Measurements from ENCODE around the gene DPEP2. TPM values are rescaled to one million over a fixed set of nuclear protein-coding genes. Genes with fewer than 3 reads are reported as not detected.

The DPEP2 gene
- total and polyA plus RNA-seq, 10 of the 15 experiments (the other 5 are each of a cell fraction or from before 2014, with no cell fraction given) = 0.04 to 4.0 (median 2.1) TPM

DNA sequence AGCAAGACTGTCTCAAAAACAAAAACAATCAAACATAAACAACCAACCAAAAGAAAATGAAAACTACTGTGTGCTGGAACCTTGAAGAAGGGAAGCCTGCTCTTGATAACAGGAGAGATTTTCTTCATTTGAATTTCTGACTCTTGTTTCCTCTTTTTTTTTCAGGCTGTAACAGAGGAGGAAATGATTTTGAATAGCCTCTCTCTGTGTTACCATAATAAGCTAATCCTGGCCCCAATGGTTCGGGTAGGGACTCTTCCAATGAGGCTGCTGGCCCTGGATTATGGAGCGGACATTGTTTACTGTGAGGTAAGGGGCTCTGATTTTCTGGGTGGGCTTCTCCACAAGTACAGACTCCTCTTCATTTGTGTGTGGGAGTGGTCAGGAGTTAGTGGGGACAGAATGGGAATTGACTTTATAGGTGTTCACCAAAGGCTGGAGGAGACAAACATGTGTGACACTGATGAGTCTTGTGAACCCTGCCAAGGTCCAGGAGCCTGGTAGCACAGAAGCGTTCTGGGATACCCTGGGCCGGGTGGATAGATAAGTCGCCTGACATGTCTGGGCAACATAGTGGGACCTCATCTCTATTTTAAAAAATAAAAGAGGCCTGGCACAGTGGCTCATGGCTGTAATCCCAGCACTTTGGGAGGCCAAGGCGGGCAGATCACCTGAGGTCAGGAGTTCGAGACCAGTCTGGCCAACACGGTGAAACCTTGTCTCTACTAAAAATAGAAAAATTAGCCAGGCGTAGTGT, 38.7 kb upstream of the DPEP2 start:
- Histone ChIP-seq H3K9me3 (replicated peaks; ENCODE audit: control insufficient read depth, insufficient read depth, low read length) (no peaks in the 10 kb centered on the region), H3K9ac (ENCODE audit: control insufficient read depth, insufficient read depth, low read length) (peak overlapping the region; percentile 64), H3K79me2 (ENCODE audit: control insufficient read depth, insufficient read depth, low read length) (no peaks in the 10 kb centered on the region; the same call in 1 of the 2 replicates), H3K4me3 (peak overlapping the region; percentile 56; the same call in 1 of the 2 replicates), H3K36me3 (ENCODE audit: control insufficient read depth in 2 of 2, insufficient read depth in 2 of 2, low read length in 1 of 2) (peaks cover 0 to 1% of the 10 kb centered on the region in 2 experiments; a peak in 3 of 4 replicates), H2AFZ (ENCODE audit: control insufficient read depth, low read depth, low read length) (peak overlapping the region; percentile 75), H3K27me3 (replicated peaks in 1 of 2; ENCODE audit: control insufficient read depth in 2 of 2, insufficient read depth in 2 of 2, low read length in 1 of 2) (no peaks in the 10 kb centered on the region), H3K4me2 (ENCODE audit: control insufficient read depth, insufficient read depth) (peak overlapping the region; percentile 93), H4K20me1 (ENCODE audit: control insufficient read depth, insufficient read depth) (no peaks in the 10 kb centered on the region), H3K4me1 (ENCODE audit: control insufficient read depth, insufficient read depth, low read length) (peaks cover 17% of the 10 kb centered on the region), H3K27ac (ENCODE audit: control insufficient read depth, insufficient read depth) (peak overlapping the region; percentile 92)
- in situ Hi-C loops (cut with MboI) = no loop called here
- ChIA-PET POLR2A (interaction anchor here (0.6 to 0.7 kb wide), 3 partner anchors 37 to 527 kb away, joined by 3 to 4 read pairs (median 3); no protein-coding TSS in a partner anchor), RAD21 (ENCODE audit: unreplicated experiment) (interaction anchor here (0.7 to 1.0 kb wide), 5 partner anchors 28 to 102 kb away, joined by 3 to 4 read pairs (median 3); partner anchors contain the start of gene PSMB10), CTCF (interaction anchor here (0.6 to 2.3 kb wide), 10 partner anchors 12 to 1810 kb away, joined by 3 to 8 read pairs (median 4); no protein-coding TSS in a partner anchor), SMC1A (ENCODE audit: uncharacterized antibody, unreplicated experiment) (interaction anchor here (1.1 to 1.8 kb wide), 4 partner anchors 10 to 68 kb away, joined by 3 to 9 read pairs (median 4); partner anchors contain the start of gene DUS2)
- no TSS peak for BruUV-seq (replicated peaks)
- intact Hi-C loops (cut with micrococcal nuclease; ENCODE audit: unreplicated experiment) = no loop called here
- FAIRE-seq = no peak
- no peak for TF ChIP-seq SUPT20H (IDR thresholded peaks at IDR 0.05; ENCODE audit: borderline replicate concordance, control insufficient read depth, low read depth, low read length)
- TF ChIP-seq SKIL (IDR thresholded peaks at IDR 0.05; ENCODE audit: low read depth, poor library complexity, severe bottlenecking) = no peak
- TF ChIP-seq MAX (IDR thresholded peaks at IDR 0.05; ENCODE audit: low read depth, low read length) = no peak
- 0 out of 4 replicates have a peak, but pooled peaks of 1 of the 2 experiments have one; percentile 14 for TF ChIP-seq IKZF2 (IDR thresholded peaks at IDR 0.05)
- TF ChIP-seq CHD4 (IDR thresholded peaks at IDR 0.05) = 0 out of 2 replicates have a peak, but pooled peaks have one; percentile 68
- TF ChIP-seq POLR2AphosphoS5 (IDR thresholded peaks at IDR 0.05; ENCODE audit: low read length) = no peak
- TF ChIP-seq SRF (IDR thresholded peaks at IDR 0.05; ENCODE audit: low read depth in 2 of 2, low read length in 2 of 2) = 0 out of 4 replicates have a peak, but pooled peaks of 1 of the 2 experiments have one; percentile 12
- ATAC-seq = peak; percentile 62
- peak; percentile 21 for DNase-seq (ENCODE audit: low read depth, low spot score)
- WGBS (ENCODE audit: insufficient coverage, insufficient replicate concordance, low lambda C conversion rate, missing lambda C conversion rate) = 7% methylated on average over 9 of the region's 9 CpGs

Data from GM12878 (cell line).